ENCODE data around the gene CCAR1.

The CCAR1 gene

GRCh38 chr10:68720793-68721672, at the start of gene CCAR1:
Gene CCAR1 (plus strand): TSS chr10:68721239. CDS start chr10:68722505, 1,266 bp downstream.
- Histone ChIP-seq H3F3A (ENCODE audit: insufficient read depth, low read length) (no peaks in the 10 kb centered on the region), H4K20me1 (ENCODE audit: insufficient read depth, low read length) (no peaks in the 10 kb centered on the region), H3K9me3 (replicated peaks; ENCODE audit: insufficient read depth, low read length) (no peaks in the 10 kb centered on the region), H3K79me2 (ENCODE audit: low read length) (peaks cover 32% of the 10 kb centered on the region), H3K4me1 (ENCODE audit: low read length) (peaks cover 6% of the 10 kb centered on the region; the same call in 1 of the 2 replicates), H3K36me3 (replicated peaks; ENCODE audit: insufficient read depth, low read length) (no peaks in the 10 kb centered on the region), H3K4me3 (ENCODE audit: low read length) (peak within 1 kb of the TSS; percentile 91), H3K9ac (ENCODE audit: low read length) (peak within 1 kb of the TSS; percentile 74), H2AFZ (ENCODE audit: low read length) (peak within 1 kb of the TSS; percentile 90), H3K4me2 (ENCODE audit: low read depth, low read length) (peak within 1 kb of the TSS; percentile 87), H3K27me3 (replicated peaks; ENCODE audit: insufficient read depth, low read length) (no peaks in the 10 kb centered on the region), H3K9me2 (replicated peaks; ENCODE audit: insufficient read depth, low read length) (no peaks in the 10 kb centered on the region), H3K27ac (ENCODE audit: low read length) (peak within 1 kb of the TSS; percentile 60; the same call in 1 of the 2 replicates)
- TF ChIP-seq, protein P1, sequence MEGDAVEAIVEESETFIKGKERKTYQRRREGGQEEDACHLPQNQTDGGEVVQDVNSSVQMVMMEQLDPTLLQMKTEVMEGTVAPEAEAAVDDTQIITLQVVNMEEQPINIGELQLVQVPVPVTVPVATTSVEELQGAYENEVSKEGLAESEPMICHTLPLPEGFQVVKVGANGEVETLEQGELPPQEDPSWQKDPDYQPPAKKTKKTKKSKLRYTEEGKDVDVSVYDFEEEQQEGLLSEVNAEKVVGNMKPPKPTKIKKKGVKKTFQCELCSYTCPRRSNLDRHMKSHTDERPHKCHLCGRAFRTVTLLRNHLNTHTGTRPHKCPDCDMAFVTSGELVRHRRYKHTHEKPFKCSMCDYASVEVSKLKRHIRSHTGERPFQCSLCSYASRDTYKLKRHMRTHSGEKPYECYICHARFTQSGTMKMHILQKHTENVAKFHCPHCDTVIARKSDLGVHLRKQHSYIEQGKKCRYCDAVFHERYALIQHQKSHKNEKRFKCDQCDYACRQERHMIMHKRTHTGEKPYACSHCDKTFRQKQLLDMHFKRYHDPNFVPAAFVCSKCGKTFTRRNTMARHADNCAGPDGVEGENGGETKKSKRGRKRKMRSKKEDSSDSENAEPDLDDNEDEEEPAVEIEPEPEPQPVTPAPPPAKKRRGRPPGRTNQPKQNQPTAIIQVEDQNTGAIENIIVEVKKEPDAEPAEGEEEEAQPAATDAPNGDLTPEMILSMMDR (IDR thresholded peaks at IDR 0.05; ENCODE audit: low read length) = no peak
- TF ChIP-seq EZH2 (optimal IDR thresholded peaks at IDR 0.05; ENCODE audit: low read depth, low read length) (no peak), EZH2phosphoT487 (IDR thresholded peaks at IDR 0.05; ENCODE audit: low read length) (no peak)
- peak; percentile 99 for DNase-seq

- Histone ChIP-seq H3K9me2 (replicated peaks; ENCODE audit: insufficient read depth, low read length) (no peaks in the 10 kb centered on the region), H3K36me3 (replicated peaks; ENCODE audit: insufficient read depth, low read length) (no peaks in the 10 kb centered on the region; the same call in 1 of the 2 replicates), H3K4me3 (ENCODE audit: low read length) (peak overlapping the region; percentile 37), H3K27ac (ENCODE audit: low read length) (no peak overlapping the region), H2AFZ (ENCODE audit: low read length) (peak overlapping the region; percentile 12; the same call in 1 of the 2 replicates), H4K20me1 (ENCODE audit: insufficient read depth, low read length) (no peaks in the 10 kb centered on the region), H3F3A (ENCODE audit: insufficient read depth, low read length) (no peaks in the 10 kb centered on the region), H3K79me2 (ENCODE audit: low read length) (no peaks in the 10 kb centered on the region), H3K9ac (ENCODE audit: low read length) (no peak overlapping the region), H3K4me1 (ENCODE audit: low read length) (0 out of 2 replicates have a peak, but pooled peaks cover 4% of the 10 kb centered on the region), H3K9me3 (replicated peaks; ENCODE audit: insufficient read depth, low read length) (no peaks in the 10 kb centered on the region), H3K4me2 (ENCODE audit: low read depth, low read length) (peak overlapping the region; percentile 63), H3K27me3 (replicated peaks; ENCODE audit: insufficient read depth, low read length) (no peaks in the 10 kb centered on the region)
- peak; percentile 53 for DNase-seq
- TF ChIP-seq, protein P1 (IDR thresholded peaks at IDR 0.05; ENCODE audit: low read length) = no peak
- TF ChIP-seq EZH2 (optimal IDR thresholded peaks at IDR 0.05; ENCODE audit: low read depth, low read length) = no peak
- no peak for TF ChIP-seq EZH2phosphoT487 (IDR thresholded peaks at IDR 0.05; ENCODE audit: low read length)
Measured at GRCh38 chr10:68684413-68684812, 36.6 kb upstream of the CCAR1 start.

DNA sequence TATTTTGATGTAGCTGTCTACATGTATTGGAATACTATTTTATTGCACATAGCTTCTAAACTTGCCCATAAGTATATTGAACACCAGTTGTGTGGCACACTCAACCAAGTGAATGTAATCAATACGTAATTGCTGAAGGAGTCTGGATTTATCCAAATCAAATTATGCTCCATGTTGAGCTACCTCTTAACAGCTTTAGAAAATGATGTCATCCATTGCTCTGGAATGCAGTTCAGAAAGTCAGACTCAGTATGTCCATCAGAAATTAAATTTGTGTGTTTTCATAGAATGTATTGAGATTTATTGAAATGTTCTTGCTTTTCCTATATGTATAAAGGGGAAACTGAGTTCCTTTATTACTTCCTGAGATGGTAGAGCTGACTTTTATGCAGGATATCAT, 25.0 kb upstream of the CCAR1 start:
- TF ChIP-seq, protein P1 (IDR thresholded peaks at IDR 0.05; ENCODE audit: low read length) = no peak
- no peak for TF ChIP-seq EZH2 (optimal IDR thresholded peaks at IDR 0.05; ENCODE audit: low read depth, low read length)
- TF ChIP-seq EZH2phosphoT487 (IDR thresholded peaks at IDR 0.05; ENCODE audit: low read length) = no peak
- Histone ChIP-seq H3K9me3 (replicated peaks; ENCODE audit: insufficient read depth, low read length) (no peaks in the 10 kb centered on the region), H3K4me1 (ENCODE audit: low read length) (no peaks in the 10 kb centered on the region), H3K9ac (ENCODE audit: low read length) (no peak overlapping the region), H4K20me1 (ENCODE audit: insufficient read depth, low read length) (no peaks in the 10 kb centered on the region), H3K36me3 (replicated peaks; ENCODE audit: insufficient read depth, low read length) (no peaks in the 10 kb centered on the region), H3F3A (ENCODE audit: insufficient read depth, low read length) (no peaks in the 10 kb centered on the region), H3K27ac (ENCODE audit: low read length) (no peak overlapping the region), H3K9me2 (replicated peaks; ENCODE audit: insufficient read depth, low read length) (no peaks in the 10 kb centered on the region), H2AFZ (ENCODE audit: low read length) (no peak overlapping the region), H3K79me2 (ENCODE audit: low read length) (no peaks in the 10 kb centered on the region), H3K4me3 (ENCODE audit: low read length) (no peak overlapping the region), H3K4me2 (ENCODE audit: low read depth, low read length) (no peak overlapping the region), H3K27me3 (replicated peaks; ENCODE audit: insufficient read depth, low read length) (no peaks in the 10 kb centered on the region)
- no peak for DNase-seq

All from MM.1S (cell line).